ENCODE results near the gene UAP1.
"Not testable (repeated sequence)": the region's sequence is repeated elsewhere in the genome, so short reads cannot be mapped to it uniquely, and the experiment has no call there.

The UAP1 gene

GRCh38 chr1:162570718-162571117 lies 9.2 kb downstream of the UAP1 start:
- peaks cover 84% of the 10 kb centered on the region for H3K36me3 ChIP-seq (ENCODE audit: insufficient read depth, low read length)
- H3K9ac ChIP-seq (ENCODE audit: insufficient read length), result no peak overlapping the region
- H3K4me3 ChIP-seq, result no peak overlapping the region

DNA sequence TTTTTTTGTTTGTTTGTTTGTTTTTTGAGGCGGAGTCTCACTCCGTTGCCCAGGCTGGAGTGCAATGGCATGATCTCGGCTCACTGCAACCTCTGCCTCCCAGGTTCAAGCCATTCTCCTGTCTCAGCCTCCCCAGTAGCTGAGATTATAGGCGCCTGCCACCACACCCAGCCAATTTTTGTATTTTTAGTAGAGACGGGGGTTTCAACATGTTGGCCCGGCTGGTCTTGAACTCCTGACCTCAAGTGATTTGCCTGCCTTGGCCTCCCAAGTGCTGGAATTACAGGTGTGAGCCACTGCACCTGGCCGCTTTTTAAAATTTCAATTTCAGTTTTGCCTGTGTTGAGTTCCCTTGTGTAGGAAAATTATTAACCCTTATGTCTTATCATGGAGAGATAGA lies 9.6 kb downstream of the UAP1 start:
- not testable (repeated sequence) for H3K9me3 ChIP-seq (ENCODE audit: low read depth, low read length); H3K4me3 ChIP-seq; DNase-seq (ENCODE audit: low read depth, low spot score); H3K9ac ChIP-seq (ENCODE audit: insufficient read length)
- H3K27ac ChIP-seq, result peak overlapping the region; percentile 21; the same call in 1 of the 2 replicates
- H3K36me3 ChIP-seq (ENCODE audit: insufficient read depth, low read length), result peaks cover 84% of the 10 kb centered on the region

More at GRCh38 chr1:162570718-162571117, 9.2 kb downstream of the UAP1 start:
- no peak for DNase-seq (ENCODE audit: low read depth, low spot score)
- Histone ChIP-seq H3K27ac (no peak overlapping the region), H3K9me3 (ENCODE audit: low read depth, low read length) (no peaks in the 10 kb centered on the region)
- TF ChIP-seq EZH2 (IDR thresholded peaks at IDR 0.05) (no peak), POLR2AphosphoS5 (IDR thresholded peaks at IDR 0.05; ENCODE audit: borderline replicate concordance, low read depth, low read length) (no peak), FOXP2 (optimal IDR thresholded peaks at IDR 0.05; ENCODE audit: control extremely low read depth, extremely low read length, insufficient read depth) (no peak)

DNA sequence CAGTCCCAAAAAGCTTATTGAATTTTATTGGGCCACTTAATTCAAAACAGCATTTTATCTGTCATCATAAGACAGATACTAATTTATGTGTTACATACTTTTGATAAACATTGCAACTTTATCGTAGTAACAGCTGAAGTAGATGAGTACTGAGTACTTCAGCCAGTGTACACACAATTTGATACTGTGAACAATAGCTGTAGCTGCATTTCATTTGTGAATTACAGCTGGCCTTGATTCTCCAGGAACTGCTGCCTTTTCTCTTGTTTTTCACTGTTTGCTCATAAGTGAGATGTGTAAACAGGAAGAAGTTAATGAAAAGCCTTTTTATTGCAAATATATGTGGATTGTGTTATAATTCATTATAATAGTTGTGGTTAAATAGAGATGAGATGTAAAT lies 10.2 kb downstream of the UAP1 start:
- Histone ChIP-seq H3K4me3 (no peak overlapping the region), H3K36me3 (ENCODE audit: insufficient read depth, low read length) (peaks cover 84% of the 10 kb centered on the region), H3K27ac (peak overlapping the region; percentile 21), H3K9ac (ENCODE audit: insufficient read length) (no peak overlapping the region), H3K9me3 (ENCODE audit: low read depth, low read length) (no peaks in the 10 kb centered on the region)
- DNase-seq (ENCODE audit: low read depth, low spot score), result no peak
- TF ChIP-seq EZH2 (IDR thresholded peaks at IDR 0.05) (no peak), FOXP2 (optimal IDR thresholded peaks at IDR 0.05; ENCODE audit: control extremely low read depth, extremely low read length, insufficient read depth) (no peak), POLR2AphosphoS5 (IDR thresholded peaks at IDR 0.05; ENCODE audit: borderline replicate concordance, low read depth, low read length) (no peak)

DNA sequence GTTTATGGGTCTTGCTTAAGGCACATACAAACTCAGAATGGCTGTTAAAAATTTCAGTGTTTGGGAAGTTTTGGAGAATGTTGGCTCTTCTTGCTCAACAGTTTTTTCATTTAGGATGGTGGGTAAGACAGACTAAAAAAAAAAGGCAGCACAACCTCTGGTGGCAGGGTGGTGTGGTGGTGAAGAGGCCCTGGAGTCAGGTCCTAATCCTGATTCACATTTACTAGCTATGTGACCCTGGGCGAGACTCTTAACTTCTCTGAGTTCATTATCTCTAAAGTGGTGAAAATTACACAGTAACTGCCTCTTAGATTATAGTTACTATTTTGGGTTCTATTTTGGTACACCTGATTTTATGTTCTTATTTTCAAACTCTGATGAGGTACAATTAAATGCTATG lies 11.6 kb downstream of the UAP1 start:
- Histone ChIP-seq H3K27ac (peak overlapping the region; percentile 65), H3K9ac (ENCODE audit: insufficient read length) (no peak overlapping the region), H3K9me3 (ENCODE audit: low read depth, low read length) (no peaks in the 10 kb centered on the region), H3K36me3 (ENCODE audit: insufficient read depth, low read length) (peaks cover 80% of the 10 kb centered on the region), H3K4me3 (no peak overlapping the region)
- DNase-seq (ENCODE audit: low read depth, low spot score), result no peak
- TF ChIP-seq FOXP2 (optimal IDR thresholded peaks at IDR 0.05; ENCODE audit: control extremely low read depth, extremely low read length, insufficient read depth) (no peak), POLR2AphosphoS5 (IDR thresholded peaks at IDR 0.05; ENCODE audit: borderline replicate concordance, low read depth, low read length) (no peak), EZH2 (IDR thresholded peaks at IDR 0.05) (no peak)

- Histone ChIP-seq H3K4me3 (peak overlapping the region; percentile 0; the same call in 1 of the 2 replicates), H3K9ac (ENCODE audit: insufficient read length) (no peak overlapping the region), H3K9me3 (ENCODE audit: low read depth, low read length) (no peaks in the 10 kb centered on the region), H3K36me3 (ENCODE audit: insufficient read depth, low read length) (peaks cover 82% of the 10 kb centered on the region), H3K27ac (peak overlapping the region; percentile 55)
- DNase-seq (ENCODE audit: low read depth, low spot score), result no peak
- no peak for TF ChIP-seq EZH2 (IDR thresholded peaks at IDR 0.05)
- no peak; the same call in 1 of the 2 replicates for TF ChIP-seq POLR2AphosphoS5 (IDR thresholded peaks at IDR 0.05; ENCODE audit: borderline replicate concordance, low read depth, low read length)
- no peak for TF ChIP-seq FOXP2 (optimal IDR thresholded peaks at IDR 0.05; ENCODE audit: control extremely low read depth, extremely low read length, insufficient read depth)
Observed at GRCh38 chr1:162578071-162578700, 16.7 kb downstream of the UAP1 start.

DNA sequence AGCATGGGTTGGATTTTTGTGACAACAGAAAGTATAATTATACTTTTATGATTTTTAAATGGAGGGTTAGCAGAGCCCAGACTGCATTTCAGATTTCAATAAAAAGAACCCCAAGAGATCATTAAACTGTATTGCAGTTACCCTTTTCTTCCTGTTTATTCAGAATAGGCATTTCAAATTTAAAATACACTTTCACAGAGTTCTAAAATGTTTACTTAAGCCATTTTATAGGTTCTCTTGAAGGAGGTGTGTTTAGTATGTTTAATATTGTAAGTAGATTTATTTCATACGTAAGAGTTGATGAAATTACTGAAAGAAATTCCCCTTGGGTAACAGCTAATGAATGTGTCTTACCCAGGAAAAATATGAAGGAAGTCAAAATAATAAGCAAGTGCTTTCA lies 17.4 kb downstream of the UAP1 start:
- Histone ChIP-seq H3K36me3 (ENCODE audit: insufficient read depth, low read length) (peaks cover 86% of the 10 kb centered on the region), H3K9ac (ENCODE audit: insufficient read length) (peak overlapping the region; percentile 0)

GRCh38 chr1:162580308-162580707 lies 18.8 kb downstream of the UAP1 start:
- no peak overlapping the region for H3K4me3 ChIP-seq
- no peaks in the 10 kb centered on the region for H3K9me3 ChIP-seq (ENCODE audit: low read depth, low read length)
- DNase-seq (ENCODE audit: low read depth, low spot score), result no peak
- H3K36me3 ChIP-seq (ENCODE audit: insufficient read depth, low read length), result peaks cover 93% of the 10 kb centered on the region
- H3K27ac ChIP-seq, result peak overlapping the region; percentile 19; the same call in 1 of the 2 replicates
- no peak overlapping the region for H3K9ac ChIP-seq (ENCODE audit: insufficient read length)
- TF ChIP-seq FOXP2 (optimal IDR thresholded peaks at IDR 0.05; ENCODE audit: control extremely low read depth, extremely low read length, insufficient read depth) (no peak), POLR2AphosphoS5 (IDR thresholded peaks at IDR 0.05; ENCODE audit: borderline replicate concordance, low read depth, low read length) (no peak), EZH2 (IDR thresholded peaks at IDR 0.05) (no peak)

More for the DNA sequence above, 17.4 kb downstream of the UAP1 start:
- H3K4me3 ChIP-seq, result no peak overlapping the region; the same call in 1 of the 2 replicates
- no peaks in the 10 kb centered on the region for H3K9me3 ChIP-seq (ENCODE audit: low read depth, low read length)
- H3K27ac ChIP-seq, result peak overlapping the region; percentile 55
- no peak for TF ChIP-seq POLR2AphosphoS5 (IDR thresholded peaks at IDR 0.05; ENCODE audit: borderline replicate concordance, low read depth, low read length)
- no peak for TF ChIP-seq EZH2 (IDR thresholded peaks at IDR 0.05)
- TF ChIP-seq FOXP2 (optimal IDR thresholded peaks at IDR 0.05; ENCODE audit: control extremely low read depth, extremely low read length, insufficient read depth), result no peak
- DNase-seq (ENCODE audit: low read depth, low spot score), result no peak

DNA sequence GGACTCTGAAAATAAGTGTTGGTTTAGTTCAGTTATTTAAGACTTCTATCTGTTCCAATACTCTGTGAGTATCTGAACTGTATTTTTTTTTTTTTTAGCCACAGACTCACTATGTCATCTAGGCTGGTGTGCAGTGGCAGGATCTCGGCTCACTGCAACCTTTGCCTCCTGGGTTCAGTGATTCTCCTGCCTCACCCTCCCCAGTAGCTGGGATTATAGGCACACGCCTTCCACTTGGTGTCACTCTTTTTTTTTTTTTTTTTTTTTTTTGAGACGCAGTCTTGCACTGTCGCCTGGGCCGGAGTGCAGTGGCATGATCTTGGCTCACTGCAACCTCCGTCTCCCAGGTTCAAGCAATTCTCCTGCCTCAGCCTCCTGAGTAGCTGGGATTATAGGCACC lies 21.4 kb downstream of the UAP1 start:
- not testable (repeated sequence) for H3K9me3 ChIP-seq (ENCODE audit: low read depth, low read length); DNase-seq (ENCODE audit: low read depth, low spot score); H3K4me3 ChIP-seq; H3K9ac ChIP-seq (ENCODE audit: insufficient read length)
- Histone ChIP-seq H3K36me3 (ENCODE audit: insufficient read depth, low read length) (peaks cover 100% of the 10 kb centered on the region), H3K27ac (peak overlapping the region; percentile 40; the same call in 1 of the 2 replicates)

DNA sequence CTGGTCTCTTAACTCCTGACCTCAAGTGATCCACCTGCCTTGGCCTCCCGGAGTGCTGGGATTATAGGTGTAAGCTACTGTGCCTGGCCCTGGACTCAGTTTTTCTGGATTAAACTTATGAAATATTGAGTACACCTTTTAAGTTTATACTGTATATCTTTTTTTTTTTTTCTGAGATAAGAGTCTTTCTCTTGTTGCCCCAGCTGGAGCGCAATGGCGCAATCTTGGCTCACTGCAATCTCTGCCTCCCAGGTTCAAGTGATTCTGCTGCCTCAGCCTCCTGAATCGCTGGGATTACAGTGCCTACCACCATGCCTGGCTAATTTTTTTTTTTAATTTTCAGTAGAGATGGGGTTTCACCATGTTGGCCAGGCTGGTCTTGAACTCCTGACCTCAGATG lies 23.6 kb downstream of the UAP1 start:
- not testable (repeated sequence) for H3K9ac ChIP-seq (ENCODE audit: insufficient read length); H3K4me3 ChIP-seq; DNase-seq (ENCODE audit: low read depth, low spot score); H3K9me3 ChIP-seq (ENCODE audit: low read depth, low read length); H3K27ac ChIP-seq
- H3K36me3 ChIP-seq (ENCODE audit: insufficient read depth, low read length), result peaks cover 97% of the 10 kb centered on the region
